ENCODE data around the gene ZBTB40. TPM values are rescaled to one million over a fixed set of nuclear protein-coding genes. Genes with fewer than 3 reads are reported as not detected.

Gene ZBTB40
- total RNA-seq, 1 donor: 15.5 TPM

GRCh38 chr1:22524481-22524880 is 72.8 kb downstream of the ZBTB40 start:
- no peak for TF ChIP-seq CTCF (IDR thresholded peaks at IDR 0.05; ENCODE audit: insufficient read depth, low read depth, low read length)
- H3K4me3 ChIP-seq (ENCODE audit: low read depth, low read length): no peak overlapping the region
- no peak for DNase-seq (ENCODE audit: low read depth)

DNA sequence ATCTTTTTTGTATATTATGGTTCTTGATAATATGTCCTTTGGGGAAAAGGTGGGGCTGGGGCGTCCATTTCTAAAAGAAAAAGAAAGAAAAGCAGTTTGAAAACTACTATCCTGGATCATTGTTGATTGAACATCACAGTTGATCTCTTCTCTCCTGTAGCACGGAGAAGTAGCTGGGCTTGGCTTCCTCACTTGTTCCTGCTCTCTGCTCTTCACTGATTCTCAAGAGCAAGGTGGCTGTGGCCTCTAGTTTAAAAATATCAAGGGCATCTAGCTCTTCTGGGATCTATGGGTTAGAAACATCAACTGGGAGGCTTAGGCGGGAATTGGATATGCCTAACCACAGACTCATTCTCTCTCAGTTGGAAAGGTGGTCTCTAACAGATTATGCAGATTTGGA is 73.6 kb downstream of the ZBTB40 start:
- DNase-seq (ENCODE audit: low read depth): no peak
- no peak for TF ChIP-seq CTCF (IDR thresholded peaks at IDR 0.05; ENCODE audit: insufficient read depth, low read depth, low read length)

DNA sequence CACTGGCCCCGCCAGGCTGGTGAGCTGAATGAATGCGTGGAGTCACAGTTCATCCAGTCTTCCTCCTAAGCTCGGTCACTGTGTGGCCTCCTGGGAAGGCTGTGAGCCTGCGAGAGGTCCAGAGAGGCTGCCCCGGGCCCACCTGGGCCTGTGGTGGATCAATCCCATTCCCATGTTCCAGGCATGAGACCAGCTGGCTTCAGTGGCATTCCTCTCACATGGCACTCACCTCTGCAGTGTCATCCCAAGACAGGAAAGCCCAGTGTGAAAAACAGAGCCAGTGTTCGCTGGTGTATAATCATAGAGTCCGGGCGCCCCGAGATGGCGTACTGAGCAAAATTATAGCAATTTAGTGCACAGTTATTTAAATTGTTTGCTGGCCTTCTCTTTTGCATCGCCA is 74.0 kb downstream of the ZBTB40 start:
- no peak for TF ChIP-seq CTCF (IDR thresholded peaks at IDR 0.05; ENCODE audit: insufficient read depth, low read depth, low read length)
- no peak for DNase-seq (ENCODE audit: low read depth)
- no peak overlapping the region for H3K4me3 ChIP-seq (ENCODE audit: low read depth, low read length)

More for the DNA sequence above, 73.6 kb downstream of the ZBTB40 start:
- H3K4me3 ChIP-seq (ENCODE audit: low read depth, low read length): no peak overlapping the region

- H3K4me3 ChIP-seq (ENCODE audit: low read depth, low read length): no peak overlapping the region
- no peak for TF ChIP-seq CTCF (IDR thresholded peaks at IDR 0.05; ENCODE audit: insufficient read depth, low read depth, low read length)
- DNase-seq (ENCODE audit: low read depth): no peak
Observed at GRCh38 chr1:22526098-22526497, 74.4 kb downstream of the ZBTB40 start.

DNA sequence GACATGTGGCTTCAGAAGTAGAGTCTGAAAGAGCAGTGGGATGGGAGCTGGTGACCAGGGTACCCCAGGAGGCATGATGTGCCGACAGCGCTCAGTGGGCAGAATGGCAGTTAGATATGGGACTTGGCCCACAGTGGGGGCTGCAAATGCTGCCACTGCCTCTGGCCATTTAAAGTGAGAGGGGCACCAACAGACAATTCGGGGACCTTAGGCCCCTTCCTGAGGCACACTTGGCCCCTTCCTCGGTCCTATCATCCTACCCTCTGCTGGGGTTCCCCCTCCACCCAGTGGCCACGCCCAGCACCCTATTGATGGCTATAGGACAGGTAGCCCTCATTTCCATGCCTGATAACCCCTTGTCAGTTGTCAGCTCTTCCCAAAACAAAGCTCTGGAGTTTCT is 75.0 kb downstream of the ZBTB40 start:
- no peak for DNase-seq (ENCODE audit: low read depth)
- no peak overlapping the region for H3K4me3 ChIP-seq (ENCODE audit: low read depth, low read length)
- no peak for TF ChIP-seq CTCF (IDR thresholded peaks at IDR 0.05; ENCODE audit: insufficient read depth, low read depth, low read length)

GRCh38 chr1:22527122-22527521 is 75.5 kb downstream of the ZBTB40 start:
- TF ChIP-seq CTCF (IDR thresholded peaks at IDR 0.05; ENCODE audit: insufficient read depth, low read depth, low read length): no peak
- no peak for DNase-seq (ENCODE audit: low read depth)
- no peak overlapping the region for H3K4me3 ChIP-seq (ENCODE audit: low read depth, low read length)

GRCh38 chr1:22527555-22528296 is 76.1 kb downstream of the ZBTB40 start:
- no peak overlapping the region for H3K4me3 ChIP-seq (ENCODE audit: low read depth, low read length)
- TF ChIP-seq CTCF (IDR thresholded peaks at IDR 0.05; ENCODE audit: insufficient read depth, low read depth, low read length): no peak
- DNase-seq (ENCODE audit: low read depth): peak; percentile 9

All from fibroblast of villous mesenchyme (primary cell).